ENCODE results near the gene TSPAN11. TPM values are rescaled to one million over a fixed set of nuclear protein-coding genes. Genes with fewer than 3 reads are reported as not detected.

The TSPAN11 gene
- total and polyA plus RNA-seq, 4 donors: 9.3 to 48.6 (median 28.4) TPM

GRCh38 chr12:31018106-31018789 lies 91.7 kb downstream of the TSPAN11 start:
- Histone ChIP-seq H3K9me3 (ENCODE audit: control insufficient read depth, insufficient read depth, low read length) (no peaks in the 10 kb centered on the region), H3K27ac (ENCODE audit: low read depth, low read length) (no peak overlapping the region), H3K4me3 (ENCODE audit: low read depth, low read length) (no peak overlapping the region), H3K27me3 (ENCODE audit: control insufficient read depth, insufficient read depth, low read length) (no peaks in the 10 kb centered on the region), H3K4me1 (ENCODE audit: control insufficient read depth, insufficient read depth, low read length) (peaks cover 4% of the 10 kb centered on the region), H3K36me3 (ENCODE audit: control insufficient read depth, insufficient read depth, low read length) (no peaks in the 10 kb centered on the region)
- no CpG with 5 or more reads among the region's 3 CpGs for WGBS (ENCODE audit: insufficient coverage)
- DNase-seq (ENCODE audit: low read depth in 4 of 6, low spot score in 6 of 6): no peak

DNA sequence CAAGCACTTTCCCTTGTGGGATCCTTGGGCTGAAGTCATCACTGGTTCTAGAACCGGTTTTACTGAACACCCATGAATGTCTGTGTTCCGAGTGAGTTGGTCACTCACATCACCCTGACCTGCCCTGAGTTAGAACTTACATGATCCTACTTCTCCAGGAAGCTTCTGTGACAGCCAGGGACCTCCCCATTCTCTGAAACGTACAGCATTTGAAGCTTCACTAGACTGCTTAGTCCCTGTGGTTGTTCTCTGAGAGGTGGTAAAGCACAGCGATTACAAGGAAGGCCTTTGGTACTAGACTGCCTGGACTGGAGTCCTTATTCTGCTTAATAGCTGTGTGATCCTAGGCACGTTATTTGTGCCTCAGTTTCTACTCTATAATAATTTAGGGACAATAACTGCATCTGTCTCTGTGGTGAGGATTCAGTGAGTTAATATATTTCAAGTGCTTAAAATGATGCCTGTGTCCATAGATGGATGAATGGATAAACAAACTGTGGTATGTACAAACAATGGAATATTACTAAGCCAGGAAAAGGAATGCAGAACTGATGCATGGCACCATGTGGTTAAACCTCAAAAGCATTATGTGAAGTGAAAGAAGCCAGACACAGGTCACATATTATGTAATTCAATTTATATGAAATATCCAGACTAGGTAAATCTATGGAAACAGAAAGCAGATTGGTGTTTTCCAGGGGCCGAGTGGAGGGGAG lies 92.4 kb downstream of the TSPAN11 start:
- Histone ChIP-seq H3K27ac (ENCODE audit: low read depth, low read length) (no peak overlapping the region), H3K4me1 (ENCODE audit: control insufficient read depth, insufficient read depth, low read length) (peaks cover 7% of the 10 kb centered on the region), H3K4me3 (ENCODE audit: low read depth, low read length) (no peak overlapping the region), H3K27me3 (ENCODE audit: control insufficient read depth, insufficient read depth, low read length) (no peaks in the 10 kb centered on the region), H3K36me3 (ENCODE audit: control insufficient read depth, insufficient read depth, low read length) (no peaks in the 10 kb centered on the region), H3K9me3 (ENCODE audit: control insufficient read depth, insufficient read depth, low read length) (no peaks in the 10 kb centered on the region)
- DNase-seq (ENCODE audit: low read depth in 4 of 6, low spot score in 6 of 6): no peak
- 100% methylated on average over 4 of the region's 6 CpGs for WGBS (ENCODE audit: insufficient coverage)

DNA sequence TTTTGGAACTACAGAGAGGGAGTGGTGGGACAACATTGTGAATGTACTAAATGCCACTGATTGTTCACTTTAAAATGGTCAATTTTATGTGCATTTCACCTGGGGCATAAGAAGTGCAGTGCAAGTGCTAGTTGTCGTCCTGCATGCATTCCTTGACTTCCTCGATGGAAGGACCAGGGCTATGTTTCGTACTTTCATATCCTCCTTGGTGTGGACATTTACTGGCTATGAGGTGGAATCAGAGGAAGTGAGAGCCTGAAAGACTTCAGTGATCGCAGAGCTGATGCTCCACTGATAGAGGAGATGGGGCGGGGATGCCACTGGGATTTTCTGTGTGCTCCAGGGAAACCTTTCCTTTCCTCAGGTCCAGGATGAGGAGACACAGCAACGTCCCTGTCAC lies 93.0 kb downstream of the TSPAN11 start:
- Histone ChIP-seq H3K27me3 (ENCODE audit: control insufficient read depth, insufficient read depth, low read length) (no peaks in the 10 kb centered on the region), H3K9me3 (ENCODE audit: control insufficient read depth, insufficient read depth, low read length) (no peaks in the 10 kb centered on the region), H3K36me3 (ENCODE audit: control insufficient read depth, insufficient read depth, low read length) (no peaks in the 10 kb centered on the region), H3K27ac (ENCODE audit: low read depth, low read length) (no peak overlapping the region), H3K4me1 (ENCODE audit: control insufficient read depth, insufficient read depth, low read length) (peaks cover 7% of the 10 kb centered on the region), H3K4me3 (ENCODE audit: low read depth, low read length) (no peak overlapping the region)
- WGBS (ENCODE audit: insufficient coverage): 84% methylated on average over 6 of the region's 6 CpGs
- no peak for DNase-seq (ENCODE audit: low read depth in 4 of 6, low spot score in 6 of 6)

DNA sequence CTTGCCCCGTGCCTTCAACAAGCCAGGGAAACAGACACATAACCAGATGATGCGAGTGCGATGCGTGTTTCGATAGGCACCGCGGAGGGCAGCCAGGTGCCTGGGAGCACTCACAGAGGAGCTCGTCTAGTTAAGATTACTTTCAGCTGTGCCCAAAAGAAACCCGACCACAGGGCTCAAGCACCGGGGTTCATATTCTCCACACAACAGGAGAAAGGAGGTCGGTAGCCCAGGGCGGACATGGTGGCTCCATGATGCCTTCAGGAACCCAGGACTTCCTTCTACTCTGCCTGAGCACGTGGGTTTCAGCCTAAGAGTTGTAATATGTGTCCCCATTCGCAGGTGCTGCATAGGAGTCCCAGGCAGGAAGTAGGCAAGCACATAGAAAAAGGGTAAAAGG lies 93.4 kb downstream of the TSPAN11 start:
- DNase-seq (ENCODE audit: low read depth in 4 of 6, low spot score in 6 of 6): no peak
- Histone ChIP-seq H3K27ac (ENCODE audit: low read depth, low read length) (no peak overlapping the region), H3K36me3 (ENCODE audit: control insufficient read depth, insufficient read depth, low read length) (no peaks in the 10 kb centered on the region), H3K4me3 (ENCODE audit: low read depth, low read length) (no peak overlapping the region), H3K4me1 (ENCODE audit: control insufficient read depth, insufficient read depth, low read length) (peaks cover 7% of the 10 kb centered on the region), H3K9me3 (ENCODE audit: control insufficient read depth, insufficient read depth, low read length) (no peaks in the 10 kb centered on the region), H3K27me3 (ENCODE audit: control insufficient read depth, insufficient read depth, low read length) (no peaks in the 10 kb centered on the region)
- 83% methylated on average over 13 of the region's 14 CpGs for WGBS (ENCODE audit: insufficient coverage)

GRCh38 chr12:31020385-31021166 lies 94.0 kb downstream of the TSPAN11 start:
- no peaks in the 10 kb centered on the region for H3K9me3 ChIP-seq (ENCODE audit: control insufficient read depth, insufficient read depth, low read length)
- no peak for DNase-seq (ENCODE audit: low read depth in 4 of 6, low spot score in 6 of 6)
- no peak overlapping the region for H3K4me3 ChIP-seq (ENCODE audit: low read depth, low read length)
- no peaks in the 10 kb centered on the region for H3K27me3 ChIP-seq (ENCODE audit: control insufficient read depth, insufficient read depth, low read length)
- H3K36me3 ChIP-seq (ENCODE audit: control insufficient read depth, insufficient read depth, low read length): no peaks in the 10 kb centered on the region
- peaks cover 7% of the 10 kb centered on the region for H3K4me1 ChIP-seq (ENCODE audit: control insufficient read depth, insufficient read depth, low read length)
- WGBS (ENCODE audit: insufficient coverage): 91% methylated on average over 11 of the region's 11 CpGs
- H3K27ac ChIP-seq (ENCODE audit: low read depth, low read length): no peak overlapping the region

DNA sequence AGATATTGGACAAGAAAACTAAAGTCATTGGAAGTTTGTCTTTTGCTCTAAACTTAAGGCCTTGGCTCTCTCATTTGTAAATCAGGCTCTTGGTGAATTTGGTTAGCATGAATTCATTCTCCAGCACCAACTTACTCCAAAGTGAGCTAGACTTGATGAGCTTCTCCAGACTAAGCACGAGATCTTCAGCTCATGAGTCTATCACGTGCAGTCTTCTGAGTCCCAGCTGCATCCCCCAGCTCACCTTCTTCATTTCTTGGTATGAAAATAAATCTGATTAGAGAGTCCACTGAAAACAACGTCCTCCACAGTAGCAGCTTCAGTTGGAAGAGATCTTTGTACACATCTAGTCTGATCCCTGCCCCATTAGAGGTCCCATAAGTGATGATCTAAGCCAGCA lies 94.6 kb downstream of the TSPAN11 start:
- H3K4me1 ChIP-seq (ENCODE audit: control insufficient read depth, insufficient read depth, low read length): peaks cover 7% of the 10 kb centered on the region
- no peak overlapping the region for H3K4me3 ChIP-seq (ENCODE audit: low read depth, low read length)
- H3K36me3 ChIP-seq (ENCODE audit: control insufficient read depth, insufficient read depth, low read length): no peaks in the 10 kb centered on the region
- no peak for DNase-seq (ENCODE audit: low read depth in 4 of 6, low spot score in 6 of 6)
- H3K9me3 ChIP-seq (ENCODE audit: control insufficient read depth, insufficient read depth, low read length): no peaks in the 10 kb centered on the region
- WGBS (ENCODE audit: insufficient coverage): no CpG with 5 or more reads among the region's 3 CpGs
- H3K27me3 ChIP-seq (ENCODE audit: control insufficient read depth, insufficient read depth, low read length): no peaks in the 10 kb centered on the region
- H3K27ac ChIP-seq (ENCODE audit: low read depth, low read length): no peak overlapping the region

GRCh38 chr12:31021809-31022494 lies 95.4 kb downstream of the TSPAN11 start:
- peak in 1 of 6 donors; percentile 55 for DNase-seq (ENCODE audit: low read depth in 4 of 6, low spot score in 6 of 6)
- Histone ChIP-seq H3K4me3 (ENCODE audit: low read depth, low read length) (no peak overlapping the region), H3K36me3 (ENCODE audit: control insufficient read depth, insufficient read depth, low read length) (no peaks in the 10 kb centered on the region), H3K27me3 (ENCODE audit: control insufficient read depth, insufficient read depth, low read length) (no peaks in the 10 kb centered on the region), H3K27ac (ENCODE audit: low read depth, low read length) (no peak overlapping the region), H3K9me3 (ENCODE audit: control insufficient read depth, insufficient read depth, low read length) (no peaks in the 10 kb centered on the region), H3K4me1 (ENCODE audit: control insufficient read depth, insufficient read depth, low read length) (peaks cover 7% of the 10 kb centered on the region)
- WGBS (ENCODE audit: insufficient coverage): 60% methylated on average over 2 of the region's 4 CpGs

GRCh38 chr12:31023271-31023724 lies 96.8 kb downstream of the TSPAN11 start:
- H3K27ac ChIP-seq (ENCODE audit: low read depth, low read length): no peak overlapping the region

GRCh38 chr12:31026202-31026601 lies 99.7 kb downstream of the TSPAN11 start:
- no peaks in the 10 kb centered on the region for H3K36me3 ChIP-seq (ENCODE audit: control insufficient read depth, insufficient read depth, low read length)
- no peak overlapping the region for H3K27ac ChIP-seq (ENCODE audit: low read depth, low read length)
- no peaks in the 10 kb centered on the region for H3K27me3 ChIP-seq (ENCODE audit: control insufficient read depth, insufficient read depth, low read length)
- 90% methylated on average over 5 of the region's 7 CpGs for WGBS (ENCODE audit: insufficient coverage)
- no peak overlapping the region for H3K4me3 ChIP-seq (ENCODE audit: low read depth, low read length)
- DNase-seq (ENCODE audit: low read depth in 4 of 6, low spot score in 6 of 6): no peak
- no peaks in the 10 kb centered on the region for H3K9me3 ChIP-seq (ENCODE audit: control insufficient read depth, insufficient read depth, low read length)
- peaks cover 16% of the 10 kb centered on the region for H3K4me1 ChIP-seq (ENCODE audit: control insufficient read depth, insufficient read depth, low read length)

More at GRCh38 chr12:31023271-31023724, 96.8 kb downstream of the TSPAN11 start:
- H3K9me3 ChIP-seq (ENCODE audit: control insufficient read depth, insufficient read depth, low read length): no peaks in the 10 kb centered on the region
- H3K4me3 ChIP-seq (ENCODE audit: low read depth, low read length): no peak overlapping the region
- WGBS (ENCODE audit: insufficient coverage): 89% methylated on average over 10 of the region's 11 CpGs
- no peak for DNase-seq (ENCODE audit: low read depth in 4 of 6, low spot score in 6 of 6)
- H3K36me3 ChIP-seq (ENCODE audit: control insufficient read depth, insufficient read depth, low read length): no peaks in the 10 kb centered on the region
- no peaks in the 10 kb centered on the region for H3K27me3 ChIP-seq (ENCODE audit: control insufficient read depth, insufficient read depth, low read length)
- H3K4me1 ChIP-seq (ENCODE audit: control insufficient read depth, insufficient read depth, low read length): peaks cover 7% of the 10 kb centered on the region
